Activated CD4-positive, CD25-positive, alpha-beta regulatory T cell treated with anti-CD3 and anti-CD28 coated beads, Interleukin-2, amount 50 U/mL, for 16 hours (primary cell): ENCODE results near the gene SLC27A2.
"Not testable (repeated sequence)": the region's sequence is repeated elsewhere in the genome, so short reads cannot be mapped to it uniquely, and the experiment has no call there.

Experiments
- DNase-seq: peaks from one replicate; pipeline ENCODE4 v3.0.0-alpha.2; 2020; ENCODE audit warnings: low read depth, low spot score

Gene SLC27A2

GRCh38 chr15:50163719-50164410 is 18.1 kb upstream of the SLC27A2 start:
- no peak for DNase-seq

GRCh38 chr15:50164458-50164857 is 17.5 kb upstream of the SLC27A2 start:
- DNase-seq = no peak

- no peak for DNase-seq
Measured at GRCh38 chr15:50166216-50166615, 15.8 kb upstream of the SLC27A2 start.

- no peak for DNase-seq
Measured at GRCh38 chr15:50167110-50167509, 14.9 kb upstream of the SLC27A2 start.

- DNase-seq = no peak
Measured at GRCh38 chr15:50168379-50168778, 13.6 kb upstream of the SLC27A2 start.

- DNase-seq = no peak
Measured at GRCh38 chr15:50168783-50169411, 13.1 kb upstream of the SLC27A2 start.

GRCh38 chr15:50172360-50172895 is 9.6 kb upstream of the SLC27A2 start:
- not testable (repeated sequence) for DNase-seq

GRCh38 chr15:50176869-50177268 is 5.1 kb upstream of the SLC27A2 start:
- no peak for DNase-seq

GRCh38 chr15:50180091-50180490 is 1.9 kb upstream of the SLC27A2 start:
- DNase-seq = no peak

GRCh38 chr15:50180582-50180981 is 1.4 kb upstream of the SLC27A2 start:
- DNase-seq = no peak

GRCh38 chr15:50181201-50181968 is 611 bp upstream of the SLC27A2 start:
- DNase-seq = no peak

GRCh38 chr15:50182219-50183013 is 420 bp downstream of the SLC27A2 start:
- peak; percentile 0 for DNase-seq

- DNase-seq = no peak
Measured at GRCh38 chr15:50183112-50183794, 1.3 kb downstream of the SLC27A2 start.

- no peak for DNase-seq
Measured at GRCh38 chr15:50184863-50185504, 3.0 kb downstream of the SLC27A2 start.

GRCh38 chr15:50186090-50186489 is 4.1 kb downstream of the SLC27A2 start:
- DNase-seq = no peak

- no peak for DNase-seq
Measured at GRCh38 chr15:50186752-50187151, 4.8 kb downstream of the SLC27A2 start.

GRCh38 chr15:50187525-50187924 is 5.5 kb downstream of the SLC27A2 start:
- no peak for DNase-seq

- DNase-seq = no peak
Measured at GRCh38 chr15:50187997-50188396, 6.0 kb downstream of the SLC27A2 start.

GRCh38 chr15:50188793-50189192 is 6.8 kb downstream of the SLC27A2 start:
- not testable (repeated sequence) for DNase-seq

- no peak for DNase-seq
Measured at GRCh38 chr15:50189633-50190032, 7.6 kb downstream of the SLC27A2 start.
